Neural cell (in vitro differentiated cells): ENCODE data around the gene VAV3. TPM values are rescaled to one million over a fixed set of nuclear protein-coding genes. Genes with fewer than 3 reads are reported as not detected.

Experiments
- H2AFZ ChIP-seq: fragments of 200-600, 300-800 bp; sonication (generic), shearing (Covaris generic); 2 replicates; pipeline ENCODE4 v1.6.0; 2014; ENCODE audit warnings: low read depth, mild to moderate bottlenecking, antibody characterized with exemption, low read length, moderate library complexity
- H3F3A ChIP-seq: fragments of 200-600 bp; shearing (Covaris generic); 2 replicates; pipeline ENCODE4 v1.6.1; 2016; ENCODE audit warnings: mild to moderate bottlenecking, moderate library complexity, mixed read lengths, antibody characterized with exemption, low read length; ENCODE audit not compliant: insufficient read depth, poor library complexity, severe bottlenecking
- H3K27ac ChIP-seq: fragments of 200-600, 300-800 bp; sonication (generic), shearing (Covaris generic); 2 replicates; pipeline ENCODE4 v1.5.1; 2014; ENCODE audit warnings: mild to moderate bottlenecking, low read length, moderate library complexity
- H3K27me3 ChIP-seq: fragments of 300-800, 200-600 bp; sonication (generic), shearing (Covaris generic); 2 replicates; pipeline ENCODE4 v1.6.0; 2014; ENCODE audit warnings: mild to moderate bottlenecking, low read depth, low read length, moderate library complexity; ENCODE audit not compliant: insufficient read depth
- H3K36me3 ChIP-seq: fragments of 300-800, 200-600 bp; sonication (generic), shearing (Covaris generic); 2 replicates; pipeline ENCODE4 v1.5.1; 2014; ENCODE audit warnings: mild to moderate bottlenecking, antibody characterized with exemption, low read length, moderate library complexity; ENCODE audit not compliant: insufficient read depth
- H3K4me2 ChIP-seq: fragments of 300-800, 200-600 bp; sonication (generic), shearing (Covaris generic); 2 replicates; pipeline ENCODE4 v1.6.0; 2014; ENCODE audit warnings: mild to moderate bottlenecking, low read length
- H3K4me3 ChIP-seq: fragments of 300-800, 200-600 bp; sonication (generic), shearing (Covaris generic); 2 replicates; pipeline ENCODE4 v1.5.1; 2014; ENCODE audit warnings: mild to moderate bottlenecking, low read length, moderate library complexity
- H3K79me2 ChIP-seq: fragments of 200-600 bp; shearing (Covaris generic); replicated peaks from 2 replicates; pipeline ENCODE4 v1.6.0; 2014; ENCODE audit warnings: mild to moderate bottlenecking, low read length, moderate library complexity; ENCODE audit not compliant: insufficient read depth
- H3K9ac ChIP-seq: fragments of 300-800, 200-600 bp; sonication (generic), shearing (Covaris generic); 2 replicates; pipeline ENCODE4 v1.6.1; 2016; ENCODE audit warnings: mild to moderate bottlenecking, low read length, mixed read lengths
- H3K9me2 ChIP-seq: fragments of 200-600 bp; shearing (Covaris generic); 2 replicates; pipeline ENCODE4 v1.6.1; 2016; ENCODE audit warnings: mild to moderate bottlenecking, low read length, mixed read lengths; ENCODE audit not compliant: insufficient read depth
- H3K9me3 ChIP-seq: fragments of 200-600, 300-800 bp; sonication (generic), shearing (Covaris generic); 2 replicates; pipeline ENCODE4 v1.6.1; 2016; ENCODE audit warnings: mild to moderate bottlenecking, mixed run types, low read length, moderate library complexity, mixed read lengths
- H4K20me1 ChIP-seq: fragments of 200-600 bp; shearing (Covaris generic); 2 replicates; pipeline ENCODE4 v1.6.1; 2016; ENCODE audit warnings: mild to moderate bottlenecking, mixed run types; ENCODE audit not compliant: insufficient read depth
- CTCF ChIP-seq: fragments of 450-650 bp; IDR thresholded peaks from 2 replicates; pipeline ENCODE4 v1.5.1; 2014; ENCODE audit warnings: antibody characterized with exemption, mild to moderate bottlenecking, moderate library complexity; ENCODE audit not compliant: poor library complexity, severe bottlenecking
- EP300 ChIP-seq: fragments of 450-650 bp; conservative IDR thresholded peaks from 2 replicates; pipeline ENCODE4 v1.6.1; 2014; ENCODE audit warnings: antibody characterized with exemption, mild to moderate bottlenecking, moderate library complexity; ENCODE audit not compliant: poor library complexity, severe bottlenecking
- EZH2 ChIP-seq: fragments of 200-600, 300-800 bp; shearing (Covaris generic), sonication (generic); IDR thresholded peaks from 2 replicates; pipeline ENCODE4 v1.6.1; 2014; ENCODE audit warnings: antibody characterized with exemption, low read length, borderline replicate concordance, mild to moderate bottlenecking; ENCODE audit not compliant: insufficient read depth, poor library complexity, severe bottlenecking
- MXI1 ChIP-seq: fragments of 450-650 bp; conservative IDR thresholded peaks from 2 replicates; pipeline ENCODE4 v1.6.1; 2014; ENCODE audit warnings: antibody characterized with exemption, mild to moderate bottlenecking; ENCODE audit not compliant: poor library complexity, severe bottlenecking
- POLR2AphosphoS5 ChIP-seq: IDR thresholded peaks from 2 replicates; pipeline ENCODE4 v1.6.1; 2012
- RAD21 ChIP-seq: fragments of 450-650 bp; conservative IDR thresholded peaks from 2 replicates; pipeline ENCODE4 v1.6.1; 2014; ENCODE audit warnings: antibody characterized with exemption, mild to moderate bottlenecking, moderate library complexity
- REST ChIP-seq: IDR thresholded peaks from 2 replicates; pipeline ENCODE4 v1.6.1; 2012; ENCODE audit warnings: borderline replicate concordance
- SMC3 ChIP-seq: fragments of 450-650 bp; conservative IDR thresholded peaks from 2 replicates; pipeline ENCODE4 v1.6.1; 2014; ENCODE audit warnings: antibody characterized with exemption, mild to moderate bottlenecking, moderate library complexity; ENCODE audit not compliant: poor library complexity
- TAF1 ChIP-seq: IDR thresholded peaks from 2 replicates; pipeline ENCODE4 v1.6.1; 2012; ENCODE audit warnings: low read depth
- polyA plus RNA-seq: library from polyadenylated mRNA; depleted of rRNA; stranded (reverse); fragments of >200 nt; gene quantifications from 2 replicates; pipeline ENCODE4 v1.2.3, GENCODE V29; 2014

The VAV3 gene
- polyA plus RNA-seq, 1 donor from 2014 or later, result 7.6 TPM

DNA sequence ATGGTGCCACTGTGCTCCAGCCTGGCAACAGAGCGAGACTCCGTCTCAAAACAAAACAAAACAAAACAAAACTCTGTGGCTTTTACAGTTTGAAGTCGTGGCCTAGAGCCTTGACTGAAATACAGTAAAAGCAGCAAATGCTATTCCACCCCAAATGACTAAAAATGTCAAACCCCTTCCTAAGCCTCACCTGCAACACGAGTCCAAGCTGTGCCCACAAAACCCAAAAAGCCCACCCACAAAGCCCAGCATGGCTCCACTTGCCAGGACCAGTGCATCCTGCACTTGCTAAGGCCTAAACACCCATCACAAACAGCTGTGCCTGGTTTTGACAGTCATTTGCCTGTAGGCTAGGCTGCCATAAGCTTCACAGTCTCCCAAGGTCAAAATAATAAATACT is 21.3 kb downstream of the VAV3 start:
- no peak overlapping the region for H3K9ac ChIP-seq
- H3K4me2 ChIP-seq, result no peak overlapping the region
- H4K20me1 ChIP-seq, result no peaks in the 10 kb centered on the region
- no peak overlapping the region for H2AFZ ChIP-seq
- no peaks in the 10 kb centered on the region for H3K9me2 ChIP-seq
- H3K4me3 ChIP-seq, result no peak overlapping the region
- TF ChIP-seq RAD21, result no peak
- no peak for TF ChIP-seq EP300
- H3K9me3 ChIP-seq, result no peaks in the 10 kb centered on the region
- H3K27me3 ChIP-seq, result no peaks in the 10 kb centered on the region
- H3K79me2 ChIP-seq, result no peaks in the 10 kb centered on the region
- H3K36me3 ChIP-seq, result no peaks in the 10 kb centered on the region
- H3F3A ChIP-seq, result no peaks in the 10 kb centered on the region
- H3K27ac ChIP-seq, result no peak overlapping the region

GRCh38 chr1:107942814-107943213 is 22.2 kb downstream of the VAV3 start:
- no peaks in the 10 kb centered on the region for H4K20me1 ChIP-seq
- no peaks in the 10 kb centered on the region for H3K36me3 ChIP-seq
- no peaks in the 10 kb centered on the region for H3F3A ChIP-seq
- no peak overlapping the region for H3K27ac ChIP-seq
- TF ChIP-seq EZH2, result no peak
- no peak for TF ChIP-seq RAD21
- no peak for TF ChIP-seq TAF1
- no peak for TF ChIP-seq EP300
- no peaks in the 10 kb centered on the region for H3K9me3 ChIP-seq
- H3K4me3 ChIP-seq, result no peak overlapping the region
- H2AFZ ChIP-seq, result no peak overlapping the region
- H3K79me2 ChIP-seq, result no peaks in the 10 kb centered on the region
- no peak overlapping the region for H3K9ac ChIP-seq
- no peaks in the 10 kb centered on the region for H3K27me3 ChIP-seq
- H3K4me2 ChIP-seq, result no peak overlapping the region
- H3K9me2 ChIP-seq, result no peaks in the 10 kb centered on the region

DNA sequence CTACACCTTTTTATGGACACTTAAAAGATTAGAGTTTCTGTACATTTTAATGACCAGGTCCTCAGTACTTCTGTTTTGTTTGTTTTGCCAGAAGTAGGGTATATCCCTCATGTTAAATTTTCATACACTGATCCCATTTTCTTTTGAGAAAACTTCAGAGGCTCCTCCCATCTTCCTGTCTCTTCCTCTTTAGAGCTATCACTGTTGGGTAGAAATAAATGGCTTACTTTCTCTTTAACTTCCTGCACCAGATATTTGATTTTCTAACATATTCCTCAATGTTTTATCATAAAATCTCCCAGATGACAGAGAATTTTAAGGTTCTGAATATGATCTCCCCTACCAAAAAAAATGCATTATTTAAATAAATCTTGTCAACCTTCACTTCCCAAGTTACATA is 23.4 kb downstream of the VAV3 start:
- Histone ChIP-seq H3K27me3 (no peaks in the 10 kb centered on the region), H3F3A (no peaks in the 10 kb centered on the region), H3K79me2 (no peaks in the 10 kb centered on the region), H3K9me2 (no peaks in the 10 kb centered on the region), H2AFZ (no peak overlapping the region), H3K36me3 (no peaks in the 10 kb centered on the region), H3K4me2 (no peak overlapping the region), H3K9ac (no peak overlapping the region), H3K27ac (no peak overlapping the region), H3K9me3 (no peaks in the 10 kb centered on the region), H3K4me3 (no peak overlapping the region), H4K20me1 (no peaks in the 10 kb centered on the region)
- no peak for TF ChIP-seq EZH2
- no peak for TF ChIP-seq RAD21
- TF ChIP-seq MXI1, result no peak
- TF ChIP-seq POLR2AphosphoS5, result no peak
- TF ChIP-seq CTCF, result no peak
- TF ChIP-seq REST, result no peak
- no peak for TF ChIP-seq EP300
- TF ChIP-seq TAF1, result no peak
- no peak for TF ChIP-seq SMC3
